ENCODE results near the gene PTPRN2.

The PTPRN2 gene

GRCh38 chr7:157693521-157694375 is 893.9 kb downstream of the PTPRN2 start:
- Mint-ChIP-seq H3K9me3 (peaks cover 2% of the 10 kb centered on the region), H3K4me3 (no peak overlapping the region), H3K27me3 (peaks cover 47% of the 10 kb centered on the region), H3K4me1 (ENCODE audit: low read depth) (peaks cover 17% of the 10 kb centered on the region), H3K27ac (no peak overlapping the region), H3K36me3 (ENCODE audit: low read depth) (no peaks in the 10 kb centered on the region)
- peak; percentile 28 for DNase-seq

GRCh38 chr7:157693071-157693520 is 894.5 kb downstream of the PTPRN2 start:
- Mint-ChIP-seq H3K27ac (no peak overlapping the region), H3K4me3 (no peak overlapping the region), H3K9me3 (peaks cover 2% of the 10 kb centered on the region), H3K36me3 (ENCODE audit: low read depth) (no peaks in the 10 kb centered on the region), H3K27me3 (peaks cover 53% of the 10 kb centered on the region), H3K4me1 (ENCODE audit: low read depth) (peaks cover 17% of the 10 kb centered on the region)
- DNase-seq, result peak; percentile 30

GRCh38 chr7:157692460-157693011 is 895.1 kb downstream of the PTPRN2 start:
- no peak overlapping the region for H3K27ac Mint-ChIP-seq
- peaks cover 17% of the 10 kb centered on the region for H3K4me1 Mint-ChIP-seq (ENCODE audit: low read depth)
- H3K4me3 Mint-ChIP-seq, result no peak overlapping the region
- peaks cover 2% of the 10 kb centered on the region for H3K9me3 Mint-ChIP-seq
- DNase-seq, result peak; percentile 30
- H3K27me3 Mint-ChIP-seq, result peaks cover 56% of the 10 kb centered on the region
- H3K36me3 Mint-ChIP-seq (ENCODE audit: low read depth), result no peaks in the 10 kb centered on the region

- H3K36me3 Mint-ChIP-seq (ENCODE audit: low read depth), result no peaks in the 10 kb centered on the region
- H3K27me3 Mint-ChIP-seq, result peaks cover 61% of the 10 kb centered on the region
- peak; percentile 37 for DNase-seq
- peaks cover 20% of the 10 kb centered on the region for H3K4me1 Mint-ChIP-seq (ENCODE audit: low read depth)
- H3K9me3 Mint-ChIP-seq, result peaks cover 2% of the 10 kb centered on the region
- no peak overlapping the region for H3K27ac Mint-ChIP-seq
- H3K4me3 Mint-ChIP-seq, result peak overlapping the region; percentile 47
Measured at GRCh38 chr7:157691586-157692459, 895.8 kb downstream of the PTPRN2 start.

- no peak overlapping the region for H3K27ac Mint-ChIP-seq
- H3K4me1 Mint-ChIP-seq (ENCODE audit: low read depth), result peaks cover 28% of the 10 kb centered on the region
- DNase-seq, result peak; percentile 34
- no peaks in the 10 kb centered on the region for H3K36me3 Mint-ChIP-seq (ENCODE audit: low read depth)
- peak overlapping the region; percentile 47 for H3K4me3 Mint-ChIP-seq
- peaks cover 70% of the 10 kb centered on the region for H3K27me3 Mint-ChIP-seq
- H3K9me3 Mint-ChIP-seq, result peaks cover 2% of the 10 kb centered on the region
Measured at GRCh38 chr7:157690833-157691585, 896.6 kb downstream of the PTPRN2 start.

GRCh38 chr7:157690058-157690832 is 897.4 kb downstream of the PTPRN2 start:
- H3K27me3 Mint-ChIP-seq, result peaks cover 70% of the 10 kb centered on the region
- no peak overlapping the region for H3K27ac Mint-ChIP-seq
- peak; percentile 37 for DNase-seq
- peaks cover 28% of the 10 kb centered on the region for H3K4me1 Mint-ChIP-seq (ENCODE audit: low read depth)
- H3K36me3 Mint-ChIP-seq (ENCODE audit: low read depth), result no peaks in the 10 kb centered on the region
- peak overlapping the region; percentile 57 for H3K4me3 Mint-ChIP-seq
- no peaks in the 10 kb centered on the region for H3K9me3 Mint-ChIP-seq

GRCh38 chr7:157689269-157690057 is 898.2 kb downstream of the PTPRN2 start:
- no peaks in the 10 kb centered on the region for H3K9me3 Mint-ChIP-seq
- DNase-seq, result peak; percentile 34
- H3K27ac Mint-ChIP-seq, result no peak overlapping the region
- H3K27me3 Mint-ChIP-seq, result peaks cover 67% of the 10 kb centered on the region
- no peak overlapping the region for H3K4me3 Mint-ChIP-seq
- H3K36me3 Mint-ChIP-seq (ENCODE audit: low read depth), result no peaks in the 10 kb centered on the region
- H3K4me1 Mint-ChIP-seq (ENCODE audit: low read depth), result peaks cover 28% of the 10 kb centered on the region

GRCh38 chr7:157688533-157689268 is 898.9 kb downstream of the PTPRN2 start:
- no peaks in the 10 kb centered on the region for H3K9me3 Mint-ChIP-seq
- H3K27me3 Mint-ChIP-seq, result peaks cover 65% of the 10 kb centered on the region
- peak; percentile 29 for DNase-seq
- no peaks in the 10 kb centered on the region for H3K36me3 Mint-ChIP-seq (ENCODE audit: low read depth)
- H3K4me3 Mint-ChIP-seq, result no peak overlapping the region
- H3K4me1 Mint-ChIP-seq (ENCODE audit: low read depth), result peaks cover 28% of the 10 kb centered on the region
- H3K27ac Mint-ChIP-seq, result no peak overlapping the region

GRCh38 chr7:157687845-157688532 is 899.6 kb downstream of the PTPRN2 start:
- peaks cover 70% of the 10 kb centered on the region for H3K27me3 Mint-ChIP-seq
- no peaks in the 10 kb centered on the region for H3K9me3 Mint-ChIP-seq
- H3K4me1 Mint-ChIP-seq (ENCODE audit: low read depth), result peaks cover 32% of the 10 kb centered on the region
- no peak overlapping the region for H3K27ac Mint-ChIP-seq
- no peak for DNase-seq
- H3K36me3 Mint-ChIP-seq (ENCODE audit: low read depth), result no peaks in the 10 kb centered on the region
- no peak overlapping the region for H3K4me3 Mint-ChIP-seq

GRCh38 chr7:157687158-157687557 is 900.5 kb downstream of the PTPRN2 start:
- Mint-ChIP-seq H3K4me3 (no peak overlapping the region), H3K27ac (no peak overlapping the region), H3K36me3 (ENCODE audit: low read depth) (no peaks in the 10 kb centered on the region), H3K27me3 (peaks cover 73% of the 10 kb centered on the region), H3K4me1 (ENCODE audit: low read depth) (peaks cover 28% of the 10 kb centered on the region), H3K9me3 (no peaks in the 10 kb centered on the region)
- DNase-seq, result no peak

- peaks cover 26% of the 10 kb centered on the region for H3K4me1 Mint-ChIP-seq (ENCODE audit: low read depth)
- no peak overlapping the region for H3K27ac Mint-ChIP-seq
- peaks cover 75% of the 10 kb centered on the region for H3K27me3 Mint-ChIP-seq
- no peaks in the 10 kb centered on the region for H3K9me3 Mint-ChIP-seq
- H3K36me3 Mint-ChIP-seq (ENCODE audit: low read depth), result no peaks in the 10 kb centered on the region
- DNase-seq, result peak; percentile 20
- no peak overlapping the region for H3K4me3 Mint-ChIP-seq
Measured at GRCh38 chr7:157686285-157686894, 901.2 kb downstream of the PTPRN2 start.

Data from activated T-cell treated with anti-CD3 and anti-CD28 coated beads, Interleukin-2, amount 50 U/mL, for 24 hours (primary cell).